ENCODE measurements around the gene HEATR9. TPM values are rescaled to one million over a fixed set of nuclear protein-coding genes. Genes with fewer than 3 reads are reported as not detected.

The HEATR9 gene
- total and polyA plus RNA-seq, 2 experiments from 2014 or later: not detected

DNA sequence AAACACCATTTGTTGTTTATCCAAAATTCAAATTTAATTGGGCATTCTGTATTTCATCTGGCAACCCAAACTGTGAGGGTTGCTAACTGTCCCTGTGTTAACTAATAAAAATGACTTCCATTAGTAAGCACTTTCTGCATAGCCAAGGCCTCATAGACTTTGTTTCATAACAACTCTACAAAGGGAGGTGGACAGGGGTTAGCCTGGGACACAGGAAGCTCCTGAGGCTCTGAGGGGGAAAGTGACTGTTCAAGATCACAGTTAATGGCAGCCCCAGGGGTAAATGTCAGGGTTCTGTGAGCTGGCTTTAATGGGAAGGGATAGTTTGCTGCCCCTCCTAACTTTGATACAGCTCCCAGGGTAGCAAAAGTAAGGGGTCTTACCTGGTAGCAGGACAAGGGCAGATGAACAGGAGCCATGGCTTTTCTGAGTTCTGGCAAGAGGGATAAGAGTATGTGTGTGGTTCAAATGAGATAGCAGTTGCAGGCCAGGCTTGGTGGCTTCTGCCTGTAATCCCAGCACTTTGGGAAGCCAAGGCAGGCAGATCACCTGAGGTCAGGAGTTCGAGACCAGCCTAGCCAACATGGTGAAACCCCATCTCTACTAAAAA, 2.2 kb downstream of the HEATR9 start:
- WGBS (ENCODE audit: low lambda C conversion rate, missing lambda C conversion rate): 100% methylated on average over 1 of the region's 1 CpG

DNA sequence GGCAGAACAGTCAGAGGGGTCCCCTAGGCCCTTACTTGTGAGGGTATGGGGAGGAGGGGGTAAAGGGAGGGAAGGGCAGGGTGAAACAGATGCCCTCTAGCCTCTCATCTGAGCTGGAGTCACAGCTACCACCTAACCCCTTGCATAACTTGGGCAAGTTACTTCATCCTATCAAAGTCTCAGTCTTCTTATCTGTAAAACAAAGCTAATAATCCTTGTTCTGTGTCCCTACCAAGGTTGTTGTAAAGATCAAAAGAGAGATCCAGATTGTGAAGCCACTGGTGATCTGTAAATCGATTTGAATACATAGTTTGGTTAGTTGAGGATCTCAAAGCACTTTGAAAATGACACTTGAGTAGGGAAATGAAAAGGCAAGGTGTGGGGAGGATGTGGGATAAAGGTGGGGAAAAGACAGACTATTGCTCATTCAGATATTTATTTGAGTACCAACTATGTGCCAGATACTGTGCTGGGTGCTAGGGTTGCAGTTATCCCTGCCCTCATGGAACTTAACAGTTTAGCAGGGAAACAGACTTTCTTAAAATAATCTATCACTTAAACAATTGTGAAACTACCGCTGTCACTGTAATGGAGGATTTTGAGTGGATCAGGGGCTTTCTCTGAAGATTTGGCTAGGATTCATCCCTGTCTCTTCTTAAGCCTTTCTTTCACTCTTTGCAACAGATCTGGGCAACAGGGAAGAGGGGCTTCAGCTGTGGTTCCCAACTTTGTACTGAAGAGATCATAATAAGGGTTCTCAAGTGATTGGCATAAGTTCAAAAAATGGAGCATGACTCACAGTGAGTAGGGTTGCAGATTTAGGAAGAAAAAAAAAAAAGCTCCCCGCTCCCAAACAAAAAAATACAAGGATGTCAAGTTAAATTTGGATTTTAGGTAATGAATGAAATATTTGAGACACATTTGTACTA, 3.0 kb downstream of the HEATR9 start:
- Histone ChIP-seq H3K4me1 (ENCODE audit: insufficient read depth) (peaks cover 8% of the 10 kb centered on the region), H2AFZ (no peak overlapping the region), H3K27me3 (no peaks in the 10 kb centered on the region), H3K9me3 (ENCODE audit: low read depth) (no peaks in the 10 kb centered on the region), H3K4me2 (no peak overlapping the region), H3K4me3 (no peak overlapping the region), H4K20me1 (ENCODE audit: insufficient read depth, poor library complexity, severe bottlenecking) (no peaks in the 10 kb centered on the region), H3K27ac (no peak overlapping the region), H3K36me3 (replicated peaks; ENCODE audit: insufficient read depth, low read depth) (no peaks in the 10 kb centered on the region), H3K9me2 (replicated peaks; ENCODE audit: insufficient read depth) (no peaks in the 10 kb centered on the region), H3K79me2 (no peaks in the 10 kb centered on the region)
- WGBS (ENCODE audit: low lambda C conversion rate, missing lambda C conversion rate): 69% methylated on average over 3 of the region's 3 CpGs
- DNase-seq (ENCODE audit: low spot score): no peak
- TF ChIP-seq EZH2 (IDR thresholded peaks at IDR 0.05; ENCODE audit: borderline replicate concordance): no peak
- TF ChIP-seq, protein P1, sequence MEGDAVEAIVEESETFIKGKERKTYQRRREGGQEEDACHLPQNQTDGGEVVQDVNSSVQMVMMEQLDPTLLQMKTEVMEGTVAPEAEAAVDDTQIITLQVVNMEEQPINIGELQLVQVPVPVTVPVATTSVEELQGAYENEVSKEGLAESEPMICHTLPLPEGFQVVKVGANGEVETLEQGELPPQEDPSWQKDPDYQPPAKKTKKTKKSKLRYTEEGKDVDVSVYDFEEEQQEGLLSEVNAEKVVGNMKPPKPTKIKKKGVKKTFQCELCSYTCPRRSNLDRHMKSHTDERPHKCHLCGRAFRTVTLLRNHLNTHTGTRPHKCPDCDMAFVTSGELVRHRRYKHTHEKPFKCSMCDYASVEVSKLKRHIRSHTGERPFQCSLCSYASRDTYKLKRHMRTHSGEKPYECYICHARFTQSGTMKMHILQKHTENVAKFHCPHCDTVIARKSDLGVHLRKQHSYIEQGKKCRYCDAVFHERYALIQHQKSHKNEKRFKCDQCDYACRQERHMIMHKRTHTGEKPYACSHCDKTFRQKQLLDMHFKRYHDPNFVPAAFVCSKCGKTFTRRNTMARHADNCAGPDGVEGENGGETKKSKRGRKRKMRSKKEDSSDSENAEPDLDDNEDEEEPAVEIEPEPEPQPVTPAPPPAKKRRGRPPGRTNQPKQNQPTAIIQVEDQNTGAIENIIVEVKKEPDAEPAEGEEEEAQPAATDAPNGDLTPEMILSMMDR (IDR thresholded peaks at IDR 0.05; ENCODE audit: poor library complexity): no peak
- TF ChIP-seq EZH2phosphoT487 (IDR thresholded peaks at IDR 0.05; ENCODE audit: low read depth, severe bottlenecking, unreplicated experiment): no peak

More for the DNA sequence above, 2.2 kb downstream of the HEATR9 start:
- Histone ChIP-seq H3K4me1 (ENCODE audit: insufficient read depth) (peaks cover 8% of the 10 kb centered on the region), H3K27me3 (no peaks in the 10 kb centered on the region), H3K4me2 (no peak overlapping the region), H2AFZ (no peak overlapping the region), H3K9me3 (ENCODE audit: low read depth) (no peaks in the 10 kb centered on the region), H3K9me2 (replicated peaks; ENCODE audit: insufficient read depth) (no peaks in the 10 kb centered on the region), H3K36me3 (replicated peaks; ENCODE audit: insufficient read depth, low read depth) (no peaks in the 10 kb centered on the region), H3K4me3 (no peak overlapping the region), H3K79me2 (no peaks in the 10 kb centered on the region), H3K27ac (no peak overlapping the region), H4K20me1 (ENCODE audit: insufficient read depth, poor library complexity, severe bottlenecking) (no peaks in the 10 kb centered on the region)
- TF ChIP-seq, protein P1 (IDR thresholded peaks at IDR 0.05; ENCODE audit: poor library complexity): no peak
- TF ChIP-seq EZH2 (IDR thresholded peaks at IDR 0.05; ENCODE audit: borderline replicate concordance): no peak
- TF ChIP-seq EZH2phosphoT487 (IDR thresholded peaks at IDR 0.05; ENCODE audit: low read depth, severe bottlenecking, unreplicated experiment): no peak
- DNase-seq (ENCODE audit: low spot score): peak; percentile 23

DNA sequence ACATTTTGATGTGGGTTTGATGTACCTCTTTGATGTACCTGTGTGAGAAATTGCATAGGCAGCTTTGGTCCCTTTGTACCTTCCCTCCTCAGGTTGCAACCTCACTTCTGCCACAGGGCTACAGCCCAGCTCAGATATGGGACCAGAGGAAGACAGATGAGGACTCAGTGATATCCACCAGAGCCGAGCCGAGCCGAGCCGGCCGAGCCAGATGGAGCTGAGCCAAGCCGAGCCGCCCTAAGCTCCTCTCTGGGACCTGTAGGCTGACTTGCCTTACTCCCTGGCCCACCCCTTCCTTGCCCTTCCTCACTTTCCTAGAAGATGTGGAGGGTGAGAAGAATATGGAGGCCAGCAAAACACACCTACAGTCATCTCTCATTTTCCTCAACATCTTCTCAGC, 3.8 kb downstream of the HEATR9 start:
- no peaks in the 10 kb centered on the region for H3K79me2 ChIP-seq
- TF ChIP-seq EZH2 (IDR thresholded peaks at IDR 0.05; ENCODE audit: borderline replicate concordance) (no peak), EZH2phosphoT487 (IDR thresholded peaks at IDR 0.05; ENCODE audit: low read depth, severe bottlenecking, unreplicated experiment) (no peak)
- peaks cover 8% of the 10 kb centered on the region for H3K4me1 ChIP-seq (ENCODE audit: insufficient read depth)
- DNase-seq (ENCODE audit: low spot score): no peak
- no peaks in the 10 kb centered on the region for H3K36me3 ChIP-seq (replicated peaks; ENCODE audit: insufficient read depth, low read depth)
- H3K9me3 ChIP-seq (ENCODE audit: low read depth): no peaks in the 10 kb centered on the region
- H2AFZ ChIP-seq: no peak overlapping the region
- H3K4me3 ChIP-seq: no peak overlapping the region
- H3K4me2 ChIP-seq: no peak overlapping the region
- no peaks in the 10 kb centered on the region for H4K20me1 ChIP-seq (ENCODE audit: insufficient read depth, poor library complexity, severe bottlenecking)
- no peak overlapping the region for H3K27ac ChIP-seq
- no peaks in the 10 kb centered on the region for H3K27me3 ChIP-seq
- no peaks in the 10 kb centered on the region for H3K9me2 ChIP-seq (replicated peaks; ENCODE audit: insufficient read depth)
- WGBS (ENCODE audit: low lambda C conversion rate, missing lambda C conversion rate): 89% methylated on average over 5 of the region's 7 CpGs

DNA sequence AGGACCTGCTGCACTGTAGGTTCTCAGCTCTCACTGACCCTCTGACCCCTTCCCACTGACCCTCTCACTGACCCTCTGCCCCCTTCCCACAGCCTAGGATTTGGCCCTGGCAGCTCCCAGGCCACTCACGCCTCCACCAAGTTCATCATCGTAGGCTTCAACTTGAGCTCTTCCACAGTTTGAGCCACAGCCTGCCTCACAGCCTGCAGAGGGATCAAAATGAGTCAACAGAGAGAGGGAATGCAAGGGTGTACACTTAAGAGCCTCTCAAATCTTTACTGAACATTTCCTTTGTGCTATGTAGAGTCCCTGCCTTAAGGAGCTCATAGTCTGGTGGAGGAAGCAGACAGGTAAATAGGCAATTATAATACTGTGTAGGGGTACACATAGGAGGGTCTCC, 12.1 kb downstream of the HEATR9 start:
- Histone ChIP-seq H3K27me3 (no peaks in the 10 kb centered on the region), H3K4me1 (ENCODE audit: insufficient read depth) (no peaks in the 10 kb centered on the region), H4K20me1 (ENCODE audit: insufficient read depth, poor library complexity, severe bottlenecking) (no peaks in the 10 kb centered on the region), H3K27ac (no peak overlapping the region), H3K79me2 (no peaks in the 10 kb centered on the region), H2AFZ (no peak overlapping the region), H3K36me3 (replicated peaks; ENCODE audit: insufficient read depth, low read depth) (no peaks in the 10 kb centered on the region), H3K9me2 (replicated peaks; ENCODE audit: insufficient read depth) (no peaks in the 10 kb centered on the region), H3K9me3 (ENCODE audit: low read depth) (no peaks in the 10 kb centered on the region), H3K4me3 (no peak overlapping the region), H3K4me2 (no peak overlapping the region)
- WGBS (ENCODE audit: low lambda C conversion rate, missing lambda C conversion rate): 92% methylated on average over 2 of the region's 2 CpGs
- no peak for TF ChIP-seq EZH2 (IDR thresholded peaks at IDR 0.05; ENCODE audit: borderline replicate concordance)
- no peak for DNase-seq (ENCODE audit: low spot score)

Data from hepatocyte (in vitro differentiated cells).